ENCODE results near the gene AFF3.

The AFF3 gene

DNA sequence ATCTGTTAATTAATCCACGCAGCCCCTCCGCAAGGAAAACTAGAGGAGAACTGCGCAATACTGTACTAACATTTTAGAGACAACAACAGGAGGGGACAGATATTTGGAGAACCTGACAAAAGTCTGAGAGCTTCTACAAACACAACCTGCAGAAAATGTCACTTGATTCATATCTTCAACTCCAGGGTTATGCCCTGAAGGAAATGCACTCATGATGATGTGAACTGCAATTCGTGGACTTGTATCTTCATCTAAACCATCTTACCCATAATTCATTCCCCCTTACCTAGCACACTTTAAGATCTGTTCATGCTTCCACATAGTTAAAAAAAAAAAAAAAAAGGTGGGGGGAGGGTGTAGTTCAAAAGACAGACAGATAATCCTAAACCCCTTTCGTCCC, 75.5 kb downstream of the AFF3 start:
- no peak for DNase-seq

DNA sequence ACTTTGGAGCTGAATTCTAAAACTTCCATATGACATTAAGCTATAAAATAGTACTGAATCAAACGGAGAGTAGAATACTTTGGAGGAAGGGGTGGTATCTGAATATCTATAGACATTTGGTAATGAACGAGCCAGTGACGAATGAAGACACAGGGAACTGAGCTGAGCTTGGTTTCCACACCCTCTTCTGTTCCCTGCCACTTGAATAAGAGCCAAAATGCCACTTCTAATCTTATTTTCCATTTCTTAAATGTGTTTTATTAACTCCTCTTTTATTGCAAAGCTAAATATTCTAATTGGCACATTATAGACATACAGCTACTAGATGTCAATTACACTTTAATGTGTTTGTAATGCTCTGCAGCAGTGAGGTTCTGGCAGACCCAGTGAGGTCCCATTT, 76.1 kb downstream of the AFF3 start:
- DNase-seq = no peak

DNA sequence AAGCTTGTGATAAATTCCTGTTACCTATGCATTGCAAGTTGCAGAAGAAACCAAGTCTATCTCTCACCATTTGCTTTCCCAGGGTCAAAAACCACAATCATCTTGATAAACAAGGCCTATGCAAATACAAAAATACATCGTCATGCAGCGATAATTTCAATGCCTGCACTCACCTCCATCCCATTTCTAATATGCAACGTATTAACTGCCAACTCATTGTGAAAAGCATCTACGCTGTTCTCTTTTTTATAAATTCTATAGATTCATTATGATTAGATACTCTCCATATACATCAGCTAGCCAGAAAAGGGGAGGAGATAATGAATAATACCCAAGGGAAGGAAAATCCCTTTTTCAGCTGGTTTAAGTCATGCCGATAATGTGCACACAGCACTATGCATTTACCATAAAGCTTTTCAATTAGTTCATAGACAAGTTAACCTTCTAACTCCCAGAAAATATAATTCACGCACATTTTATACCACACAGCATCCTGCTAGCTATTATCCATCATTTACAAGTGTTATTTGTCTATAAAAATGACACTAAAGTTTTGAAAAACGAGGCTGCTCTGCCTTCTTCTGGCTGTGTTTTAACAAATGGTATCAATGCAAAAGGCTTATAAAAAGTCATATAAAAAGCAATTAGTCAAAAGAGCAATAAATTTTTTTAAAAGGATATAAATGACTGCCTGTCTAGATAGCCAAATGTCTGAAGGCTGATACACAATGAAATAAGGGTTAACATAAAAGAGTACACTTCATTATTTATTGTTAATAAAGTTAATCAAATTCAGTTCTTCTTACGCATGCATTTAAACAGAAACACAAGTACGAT, 77.6 kb downstream of the AFF3 start:
- no peak for DNase-seq

DNA sequence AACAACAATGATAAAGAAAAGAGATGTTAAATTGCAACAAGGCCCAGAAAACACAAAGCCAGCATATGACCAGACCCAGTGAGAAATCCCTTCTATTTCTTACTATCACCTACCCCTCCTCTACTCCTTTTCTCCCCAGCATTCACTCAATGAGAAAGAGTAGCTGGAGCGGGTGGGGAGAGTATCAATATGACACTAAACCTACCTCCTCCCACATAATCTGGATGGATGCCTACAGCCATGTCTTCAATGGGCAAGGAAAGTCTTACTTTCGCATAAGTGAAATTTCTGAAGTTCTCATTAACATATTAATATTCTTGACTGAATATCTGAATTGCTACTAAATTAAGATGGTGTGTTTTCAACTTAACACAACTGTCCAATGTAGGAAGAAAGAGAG, 78.2 kb downstream of the AFF3 start:
- DNase-seq = no peak

DNA sequence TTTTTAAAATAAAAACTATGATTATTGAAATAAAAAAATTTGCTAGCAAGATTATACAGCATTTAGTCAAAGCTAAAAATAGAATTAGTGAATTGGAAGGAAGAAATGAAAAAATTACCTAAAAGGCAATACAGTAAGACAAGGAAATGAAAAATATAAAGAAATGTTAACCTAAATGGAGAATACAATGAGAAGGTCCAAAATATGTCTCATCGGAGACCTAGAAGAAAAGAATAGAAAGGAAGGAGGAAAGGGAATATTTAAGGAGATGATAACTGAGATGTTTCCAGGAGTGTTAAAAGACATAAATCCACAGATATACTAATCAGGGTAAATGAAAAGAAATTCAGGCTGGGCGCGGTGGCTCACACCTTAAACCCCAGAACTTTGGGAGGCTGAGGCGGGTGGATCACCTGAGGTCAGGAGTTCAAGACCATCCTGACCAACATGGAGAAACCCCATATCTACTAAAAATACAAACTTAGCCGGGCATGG, 78.9 kb downstream of the AFF3 start:
- DNase-seq = no peak

DNA sequence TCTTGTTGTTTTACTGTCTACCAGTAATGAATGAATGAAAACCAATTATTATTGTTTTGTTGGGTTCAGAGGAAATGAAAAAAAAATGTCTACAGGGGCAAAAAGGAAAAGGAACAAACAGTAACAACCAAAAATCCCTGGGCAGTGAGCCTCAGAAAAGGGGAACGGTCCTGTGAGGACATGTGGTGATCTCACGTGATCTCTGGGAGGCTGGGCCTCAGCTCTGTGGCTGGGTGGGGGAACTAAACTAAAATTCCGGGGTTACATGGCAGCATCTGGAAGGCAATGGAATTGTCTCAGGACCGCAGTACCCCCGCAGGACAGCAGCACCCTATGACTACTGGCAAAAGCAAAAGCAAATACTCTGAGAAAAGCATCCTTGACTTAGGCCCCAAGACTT, 80.1 kb downstream of the AFF3 start:
- no peak for DNase-seq

DNA sequence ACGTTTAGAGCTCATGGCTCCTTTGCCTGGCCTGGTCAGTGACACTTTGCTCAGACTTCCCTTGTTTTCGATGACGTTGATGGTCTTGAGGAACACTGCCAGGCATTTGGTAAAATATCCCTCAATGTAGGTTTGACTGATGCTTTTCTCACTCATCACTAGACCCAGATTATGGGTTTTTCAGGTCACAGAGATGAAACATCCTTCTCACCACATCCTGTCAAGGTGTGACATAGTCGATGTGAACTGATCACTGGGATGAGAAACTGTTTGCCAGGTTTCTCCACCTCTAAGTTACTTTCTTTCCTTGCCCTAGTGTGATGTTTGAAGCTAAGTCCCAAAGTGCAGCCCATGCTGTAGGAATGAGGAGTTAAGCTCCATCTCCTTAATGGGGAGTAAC, 81.5 kb downstream of the AFF3 start:
- no peak for DNase-seq

DNA sequence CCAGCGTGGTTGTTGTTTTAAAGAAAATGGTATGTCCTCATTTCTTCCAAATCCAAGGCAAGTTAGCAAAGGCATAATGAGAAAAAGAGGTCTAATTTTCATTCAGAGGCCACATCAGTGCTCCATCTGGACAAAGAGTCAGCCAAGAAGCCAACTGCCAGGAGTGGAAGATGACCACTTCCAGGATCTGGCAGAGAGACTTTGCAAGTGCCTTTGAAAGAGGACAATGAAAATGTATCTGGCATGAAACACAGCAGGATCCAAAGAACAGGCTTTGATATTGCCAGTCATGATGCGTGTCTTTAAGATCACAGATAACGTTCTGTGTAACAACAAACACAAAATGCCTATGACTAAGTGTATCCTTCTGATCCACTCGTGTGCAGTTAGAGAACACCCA, 82.8 kb downstream of the AFF3 start:
- no peak for DNase-seq

DNA sequence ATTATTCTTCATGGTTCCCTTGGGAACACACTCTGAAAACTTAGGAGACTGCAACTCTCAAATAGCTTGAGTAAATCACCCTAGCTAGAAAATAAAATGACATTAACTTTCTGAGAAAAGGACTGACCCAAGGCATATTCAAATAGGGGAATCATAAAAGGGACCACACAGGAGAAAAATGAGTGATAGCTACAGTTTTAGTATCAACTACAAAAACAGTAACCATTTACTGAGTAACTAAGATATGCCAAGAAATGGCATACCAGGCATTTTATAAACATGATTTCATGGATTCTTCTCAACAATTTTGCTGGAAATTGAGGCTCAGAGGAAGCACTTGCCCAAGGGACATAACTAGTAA, 84.5 kb downstream of the AFF3 start:
- no peak for DNase-seq

DNA sequence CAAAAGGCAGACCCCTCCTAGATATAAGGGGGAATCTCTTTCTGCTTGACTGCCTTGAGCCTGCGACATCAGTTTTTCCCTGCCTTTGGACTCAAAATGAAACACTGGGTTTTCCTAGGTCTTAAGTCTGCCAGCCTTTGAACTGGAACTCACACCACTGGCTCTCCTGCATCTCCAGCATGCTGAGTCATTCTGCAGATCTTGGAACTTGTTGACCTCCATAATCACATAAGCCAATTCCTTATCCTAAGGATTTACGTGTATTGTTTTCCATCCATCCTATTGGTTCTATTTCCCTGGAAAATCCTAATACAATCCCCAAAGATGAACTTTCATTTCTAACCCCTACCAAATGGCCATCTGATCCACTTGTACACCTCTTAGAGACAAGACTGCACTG, 88.0 kb downstream of the AFF3 start:
- DNase-seq = no peak

DNA sequence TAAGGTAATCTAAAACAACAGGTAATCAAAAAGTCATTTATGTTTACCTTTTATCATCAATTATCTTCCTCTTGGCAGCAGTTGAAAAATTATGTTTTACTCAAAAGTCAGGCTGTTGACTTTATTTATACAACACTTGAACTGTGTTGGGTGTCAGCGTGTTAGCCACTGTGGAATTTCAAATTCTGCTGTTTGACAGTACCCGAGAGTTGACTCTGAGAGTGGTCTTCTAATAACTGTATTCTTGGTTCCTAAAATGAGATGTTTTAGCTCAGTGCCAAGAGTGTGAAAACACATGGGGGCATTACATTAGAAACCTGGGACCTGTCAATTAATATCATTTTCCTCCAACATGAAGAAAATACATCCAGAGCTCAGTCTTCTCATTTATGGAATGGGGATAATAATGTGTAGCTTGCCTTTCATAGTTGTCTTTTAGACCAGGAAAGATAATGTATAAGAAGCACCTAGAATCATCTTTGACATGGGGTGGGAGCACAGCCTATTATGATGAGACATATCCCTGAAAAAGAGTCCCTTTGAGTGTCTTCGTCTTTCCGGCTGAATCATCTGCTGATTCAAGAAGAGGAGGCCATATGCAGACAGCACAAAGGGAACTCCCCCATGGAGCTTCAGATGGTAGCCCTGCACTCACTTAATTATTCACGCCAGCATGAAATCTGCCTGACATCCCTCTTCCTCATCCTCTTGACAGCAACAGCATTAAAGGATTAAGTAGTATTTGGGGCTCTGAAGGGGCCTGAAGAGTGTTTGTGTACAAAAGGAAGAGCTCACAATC, 89.1 kb downstream of the AFF3 start:
- DNase-seq = no peak

DNA sequence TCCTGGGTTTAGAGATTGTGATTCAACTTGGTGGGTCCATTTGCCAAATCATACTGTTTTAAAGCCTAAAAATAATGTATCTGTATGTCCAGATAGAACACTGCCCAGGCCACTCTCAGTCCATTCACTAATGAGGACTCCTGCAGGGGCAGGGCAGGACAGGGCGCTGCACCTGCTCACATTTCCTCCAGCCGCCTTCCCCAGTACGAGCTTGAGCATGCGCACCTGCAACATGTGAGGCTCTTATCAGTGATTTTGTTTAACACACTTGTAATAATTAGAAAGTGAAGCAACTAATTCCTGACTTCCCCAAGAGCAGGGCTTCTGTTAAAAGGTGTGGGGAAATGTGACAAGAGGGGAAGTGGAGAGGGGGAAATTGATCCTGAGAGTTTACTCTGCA, 89.7 kb downstream of the AFF3 start:
- DNase-seq = no peak

DNA sequence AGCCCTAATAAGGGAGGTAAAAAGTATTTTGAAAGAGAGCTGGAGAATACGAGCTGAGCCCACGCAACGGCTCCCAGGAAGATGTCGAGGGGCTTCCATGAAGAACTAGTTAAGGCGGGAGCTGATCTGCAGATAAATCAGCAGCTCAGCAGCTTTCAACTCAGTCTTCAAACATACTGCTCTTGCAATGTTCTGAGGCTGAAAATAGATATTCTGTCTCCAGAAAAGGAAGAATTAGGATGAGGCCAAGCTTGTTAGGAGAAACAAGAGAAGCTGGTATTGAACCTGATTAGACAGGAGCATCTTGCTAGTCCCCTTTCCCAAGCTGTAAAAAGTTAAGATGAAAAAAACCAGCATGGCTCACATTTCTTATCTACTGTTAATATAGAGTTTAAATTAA, 91.1 kb downstream of the AFF3 start:
- DNase-seq = no peak

DNA sequence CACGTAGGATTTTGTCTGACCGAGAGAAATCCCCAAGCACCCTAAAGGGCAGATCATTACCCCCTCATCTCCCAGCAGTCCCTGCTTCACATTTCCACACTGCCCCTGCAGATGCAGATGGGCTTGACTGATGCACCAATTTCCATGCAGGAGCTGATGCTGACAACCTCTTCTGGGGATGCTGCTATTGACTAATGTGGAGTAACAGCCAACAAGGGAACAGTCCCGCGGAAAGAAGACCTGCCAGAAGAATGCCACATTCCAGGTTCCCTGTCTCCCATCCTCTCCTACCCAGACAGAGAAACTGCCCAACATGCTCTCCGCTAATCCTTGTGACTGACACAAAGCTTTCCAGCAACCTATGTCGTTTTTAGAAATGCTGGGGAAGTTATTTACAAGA, 91.7 kb downstream of the AFF3 start:
- no peak for DNase-seq

DNA sequence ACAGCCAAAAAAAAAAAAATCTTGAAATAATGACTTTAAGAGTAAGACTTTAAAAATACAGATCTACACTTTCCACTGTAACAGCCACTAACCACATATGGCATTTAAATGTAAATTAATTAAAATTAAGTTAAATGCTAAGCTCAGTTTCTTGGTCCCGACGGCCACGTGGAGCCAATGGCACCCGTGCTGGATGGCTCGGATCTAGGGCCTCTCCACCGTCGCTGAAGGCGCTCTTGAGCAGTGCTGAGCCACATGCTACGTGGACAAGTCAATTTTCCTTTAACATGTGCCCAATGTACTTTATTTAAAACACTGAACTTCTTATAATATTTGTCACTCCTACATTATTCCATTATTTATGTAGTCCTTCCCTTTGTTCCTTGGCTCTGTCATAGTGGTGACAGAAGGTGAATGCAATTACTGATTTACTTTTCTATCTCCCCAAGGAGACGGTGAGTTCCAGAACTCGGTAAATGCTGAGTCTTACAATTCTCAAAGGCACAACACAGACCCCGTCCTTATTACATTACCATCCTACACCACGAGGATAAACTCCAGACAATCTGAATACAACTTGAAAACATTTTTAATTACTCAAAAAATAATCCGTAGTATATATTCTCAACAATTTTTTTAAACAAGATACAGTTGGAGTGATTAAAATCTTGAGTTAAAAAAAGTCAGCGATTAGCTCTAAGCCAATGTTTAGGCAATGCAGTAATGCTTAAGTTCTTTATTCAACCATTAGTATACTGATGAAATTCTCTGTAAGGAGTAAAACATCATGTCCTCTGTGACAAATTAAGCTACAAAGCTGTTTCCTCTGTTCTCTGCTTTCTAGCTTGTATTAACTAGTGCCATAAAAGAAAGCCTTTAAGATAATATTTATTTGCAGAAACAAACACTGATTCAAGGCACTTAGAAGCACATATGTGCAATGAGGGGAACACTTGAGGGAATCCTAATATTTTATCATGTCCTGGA, 95.1 kb downstream of the AFF3 start:
- no peak for DNase-seq

DNA sequence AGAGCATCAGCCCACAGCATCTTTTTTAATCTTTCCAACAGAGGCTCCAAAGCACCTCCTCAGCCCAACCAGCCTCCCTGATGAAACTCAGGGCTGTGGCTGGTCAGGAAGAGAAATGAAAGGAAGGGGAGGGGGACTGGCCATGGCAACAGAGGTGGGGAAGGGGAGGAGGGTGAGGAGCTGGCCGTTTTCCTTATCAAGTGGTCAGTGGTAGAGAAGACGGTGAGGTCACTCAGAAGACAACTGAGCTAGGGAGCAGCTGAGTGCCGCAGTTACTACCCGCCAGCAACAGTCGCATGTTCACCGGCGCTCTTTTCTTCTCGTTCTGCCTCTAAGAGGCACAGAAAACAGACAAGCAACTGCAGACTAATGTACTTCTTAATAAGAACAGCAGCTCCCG, 97.4 kb downstream of the AFF3 start:
- no peak for DNase-seq

DNA sequence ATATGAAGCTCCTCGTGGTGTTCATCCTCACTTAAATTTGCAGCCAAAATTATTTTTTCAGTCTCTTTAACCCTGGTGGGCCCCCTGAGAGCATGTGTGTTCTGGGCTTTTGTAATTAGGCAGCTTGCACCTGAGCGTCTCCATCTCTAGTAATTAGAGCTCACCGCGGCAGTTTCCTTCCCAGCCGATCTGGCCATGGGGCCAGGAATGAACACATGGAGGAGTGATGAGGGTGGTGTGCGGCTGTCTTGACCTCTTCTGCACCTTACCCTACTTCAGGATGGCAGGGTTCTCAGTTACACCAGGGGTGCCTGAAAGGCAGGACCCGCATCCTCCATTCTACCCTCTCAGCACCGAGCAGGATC, 98.5 kb downstream of the AFF3 start:
- DNase-seq = no peak

DNA sequence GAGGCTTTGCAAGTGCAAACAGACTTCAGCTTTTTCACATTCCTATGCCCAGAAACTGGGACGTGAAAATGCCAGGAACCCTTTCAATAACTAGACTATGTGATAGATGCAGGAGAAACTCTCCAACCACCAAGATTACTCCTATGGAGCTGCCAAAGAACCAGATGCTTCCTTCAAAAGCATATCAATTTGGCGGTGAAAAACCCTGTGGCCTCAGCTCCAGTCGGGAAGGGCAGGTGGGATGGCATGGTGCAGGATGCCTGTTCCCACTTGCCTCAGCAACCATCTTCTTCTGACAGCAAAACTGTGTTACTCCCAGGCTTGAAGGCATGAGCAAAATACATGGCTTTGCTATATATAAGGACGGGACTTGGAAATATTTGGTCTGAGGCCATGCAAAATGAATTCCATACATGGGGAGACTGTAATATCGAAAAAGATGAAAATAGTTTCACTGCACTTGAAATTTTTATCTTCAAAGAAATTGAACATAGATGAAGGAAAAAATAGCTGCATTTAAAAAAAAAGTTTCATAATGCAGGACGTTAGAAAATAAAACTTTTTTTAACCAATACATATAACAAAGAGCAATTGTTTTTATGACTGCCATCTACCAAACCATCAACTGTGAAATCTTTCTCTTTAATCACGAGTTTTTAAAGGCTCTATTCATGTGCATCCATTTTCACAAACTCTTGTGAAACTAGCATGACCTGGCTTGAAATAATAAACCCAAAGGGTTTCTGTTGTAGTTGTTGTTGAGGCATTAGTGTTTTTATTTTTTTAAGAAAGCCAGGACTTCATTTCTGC, 99.1 kb downstream of the AFF3 start:
- DNase-seq = no peak

DNA sequence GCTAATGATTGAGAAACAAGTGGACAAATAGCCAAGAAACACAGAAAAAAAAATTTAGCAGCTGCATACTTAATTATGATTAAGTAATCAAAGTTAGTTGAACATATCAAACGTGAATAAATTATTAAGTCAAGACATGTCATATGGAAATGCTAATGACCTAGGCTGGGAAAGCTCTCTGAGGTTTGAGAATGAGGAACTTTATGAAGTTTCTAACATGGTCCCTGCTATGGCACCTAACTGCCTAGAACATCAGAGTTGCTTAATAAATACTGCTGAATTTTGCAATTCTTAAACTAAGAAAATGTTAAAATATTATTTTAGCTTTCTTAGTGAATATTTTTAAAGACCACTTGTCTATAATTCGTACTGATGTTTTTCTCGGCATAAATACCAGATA, 99.8 kb downstream of the AFF3 start:
- DNase-seq = no peak

DNA sequence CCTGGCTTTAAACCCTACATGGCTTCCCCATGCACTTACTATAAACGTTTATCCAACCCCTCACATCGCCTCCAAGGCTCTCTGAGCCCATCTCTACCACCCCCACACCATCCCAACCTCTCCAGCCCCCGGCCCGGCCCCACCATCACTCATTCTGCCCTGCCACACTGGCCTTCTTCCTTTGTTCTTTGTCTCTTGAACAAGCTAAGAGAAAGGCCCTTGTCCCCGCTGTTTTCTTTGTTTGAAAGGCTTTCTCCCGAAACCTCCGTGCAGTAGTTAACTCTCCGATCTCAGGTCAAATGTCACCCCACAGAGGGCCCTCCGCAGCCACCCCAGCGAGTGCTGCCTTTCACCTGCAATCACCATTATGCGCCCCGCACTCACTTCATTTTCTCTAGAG, 100.4 kb downstream of the AFF3 start:
- DNase-seq = no peak

DNA sequence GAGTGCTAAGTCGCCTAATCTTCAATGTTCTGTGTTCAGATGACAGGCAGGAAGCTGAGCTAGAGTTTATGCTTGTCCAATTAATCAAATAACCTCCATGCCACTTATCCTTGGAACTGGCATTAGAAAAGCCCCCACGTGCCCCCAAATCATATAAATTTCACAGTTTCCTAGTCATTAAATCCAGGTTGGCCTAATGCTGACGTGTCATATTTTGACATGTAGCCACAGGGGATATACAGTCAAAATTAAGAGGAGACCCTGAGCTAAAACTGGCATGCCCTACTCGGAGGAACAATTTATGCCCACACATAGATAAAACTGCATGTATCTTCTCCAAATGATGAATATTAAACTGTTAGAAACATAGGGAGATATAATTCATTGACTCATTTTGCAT, 101.0 kb downstream of the AFF3 start:
- DNase-seq = no peak

DNA sequence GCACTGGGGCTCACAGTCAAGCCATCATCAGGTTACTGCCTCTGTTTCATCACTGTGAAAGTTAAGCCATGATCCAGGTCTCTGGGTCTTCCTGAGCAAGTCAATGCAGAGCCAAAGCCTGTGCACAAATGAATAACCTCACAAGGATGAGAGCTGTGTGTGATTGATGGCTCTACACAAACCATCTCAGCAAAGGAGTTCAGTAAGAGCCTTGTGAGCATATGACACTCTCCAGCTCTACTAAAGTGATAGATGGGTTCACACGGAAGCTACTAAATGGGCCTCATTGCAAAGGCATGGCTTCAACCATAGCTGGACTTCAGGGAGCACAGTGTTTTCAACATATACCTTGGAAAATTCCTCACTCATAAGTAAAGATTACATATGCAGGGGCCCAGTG, 101.5 kb downstream of the AFF3 start:
- no peak for DNase-seq
